GM19463 (cell line): ENCODE data around the gene RNF26.
A peak's percentile ranks its signal among the peaks of the same experiment; 100 is the strongest.

ENCODE experiments used
- ATAC-seq: cut with Tn5 transposase; IDR thresholded peaks from one replicate; pipeline ENCODE4 v1.9.1; 2021; ENCODE audit warnings: mild to moderate bottlenecking, moderate library complexity; ENCODE audit not compliant: unreplicated experiment

The RNF26 gene

GRCh38 chr11:119334174-119334930 lies at the start of gene RNF26:
RNF26 (plus strand) TSS chr11:119334527; CDS start chr11:119335123, 596 bp downstream.
- ATAC-seq: peak; percentile 95

GRCh38 chr11:119285431-119285830 lies 48.9 kb upstream of the RNF26 start:
- no peak for ATAC-seq

- no peak for ATAC-seq
These were observed 46.1 kb upstream of the RNF26 start for GRCh38 chr11:119288219-119288618.

- ATAC-seq: no peak
These were observed 43.3 kb upstream of the RNF26 start for GRCh38 chr11:119290894-119291497.

GRCh38 chr11:119293461-119293860 lies 40.9 kb upstream of the RNF26 start:
- ATAC-seq: no peak

GRCh38 chr11:119295178-119295577 lies 39.1 kb upstream of the RNF26 start:
- ATAC-seq: no peak

GRCh38 chr11:119297938-119298337 lies 36.4 kb upstream of the RNF26 start:
- ATAC-seq: no peak

GRCh38 chr11:119298726-119299125 lies 35.6 kb upstream of the RNF26 start:
- no peak for ATAC-seq

- no peak for ATAC-seq
These were observed 34.9 kb upstream of the RNF26 start for GRCh38 chr11:119299416-119299815.

- ATAC-seq: no peak
These were observed 33.9 kb upstream of the RNF26 start for GRCh38 chr11:119300198-119300964.

GRCh38 chr11:119303227-119303718 lies 31.1 kb upstream of the RNF26 start:
- no peak for ATAC-seq

- no peak for ATAC-seq
These were observed 28.6 kb upstream of the RNF26 start for GRCh38 chr11:119305556-119306372.

GRCh38 chr11:119306373-119306890 lies 27.9 kb upstream of the RNF26 start:
- no peak for ATAC-seq

- ATAC-seq: no peak
These were observed 27.1 kb upstream of the RNF26 start for GRCh38 chr11:119307219-119307618.

- no peak for ATAC-seq
These were observed 26.4 kb upstream of the RNF26 start for GRCh38 chr11:119307974-119308373.

- no peak for ATAC-seq
These were observed 24.9 kb upstream of the RNF26 start for GRCh38 chr11:119309411-119309810.

GRCh38 chr11:119309953-119310681 lies 24.2 kb upstream of the RNF26 start:
- ATAC-seq: no peak

GRCh38 chr11:119310682-119311052 lies 23.7 kb upstream of the RNF26 start:
- no peak for ATAC-seq

- no peak for ATAC-seq
These were observed 19.6 kb upstream of the RNF26 start for GRCh38 chr11:119314726-119315125.
